ENCODE measurements around the gene MCFD2. TPM values are rescaled to one million over a fixed set of nuclear protein-coding genes. Genes with fewer than 3 reads are reported as not detected.

The MCFD2 gene
- total RNA-seq: 171 and 186 TPM in 2 replicates

GRCh38 chr2:46915281-46915810, at the start of gene MCFD2:
TSS of gene MCFD2 (minus strand) at chr2:46915806. CDS start at chr2:46909171, 6,635 bp downstream.

Other genes starting within 250 kb of the MCFD2 start
- 14.3 and 34.1 TPM in 2 replicates for gene SOCS5, start 216.5 kb downstream of the MCFD2 start, total RNA-seq
- 9.6 and 15.4 TPM in 2 replicates for gene TTC7A, start 25.4 kb upstream of the MCFD2 start, total RNA-seq
- 0.09 TPM in 2 replicates for gene STPG4, start 239.5 kb upstream of the MCFD2 start, total RNA-seq